SK-N-MC (cell line): ENCODE data around the gene MATN3.

Experiments used
- EZH2 ChIP-seq: fragments of 200-600 bp; sonication (generic); IDR thresholded peaks from one replicate; pipeline ENCODE4 v1.6.1; 2017; ENCODE audit warnings: antibody characterized with exemption
- FOXP2 ChIP-seq: optimal IDR thresholded peaks from 2 replicates; pipeline ENCODE3; 2011; ENCODE audit warnings: mild to moderate bottlenecking, moderate library complexity; ENCODE audit not compliant: insufficient read depth; ENCODE audit errors: extremely low read length, control extremely low read depth
- POLR2AphosphoS5 ChIP-seq: IDR thresholded peaks from 2 replicates; pipeline ENCODE4 v1.6.1; 2012; ENCODE audit warnings: mild to moderate bottlenecking, low read depth, low read length, borderline replicate concordance

GRCh38 chr2:20008703-20009102 is 3.8 kb downstream of the MATN3 start:
- TF ChIP-seq EZH2 (no peak), POLR2AphosphoS5 (no peak), FOXP2 (no peak)
